ACHN (cell line): ENCODE data around the gene NTM.

Experiments
- DNase-seq: peaks from one replicate; pipeline ENCODE4 v3.0.0-alpha.2; 2015
- in situ Hi-C: cut with HindIII; loops from 2 replicates; pipeline ENCODE4 v1.10.0; 2017; ENCODE audit warnings: low sequenced_read_pairs, low pct_ligation_motif_present, low pct_unique_long_range_greater_than_20kb

Gene NTM

GRCh38 chr11:131599285-131599684, 228.9 kb downstream of the NTM start:
- DNase-seq, result no peak
- in situ Hi-C loops, result no loop called here

- in situ Hi-C loops, result no loop called here
- no peak for DNase-seq
Observed at GRCh38 chr11:131600628-131601027, 230.2 kb downstream of the NTM start.

- in situ Hi-C loops, result no loop called here
- DNase-seq, result no peak
Observed at GRCh38 chr11:131601586-131601985, 231.2 kb downstream of the NTM start.

GRCh38 chr11:131602431-131602830, 232.0 kb downstream of the NTM start:
- in situ Hi-C loops, result no loop called here
- no peak for DNase-seq

- no peak for DNase-seq
- in situ Hi-C loops, result no loop called here
Observed at GRCh38 chr11:131606811-131607335, 236.5 kb downstream of the NTM start.

GRCh38 chr11:131609337-131609736, 238.9 kb downstream of the NTM start:
- in situ Hi-C loops, result no loop called here
- DNase-seq, result no peak

GRCh38 chr11:131609921-131610320, 239.5 kb downstream of the NTM start:
- DNase-seq, result no peak
- in situ Hi-C loops, result no loop called here

- no peak for DNase-seq
- in situ Hi-C loops, result no loop called here
Observed at GRCh38 chr11:131611322-131611721, 240.9 kb downstream of the NTM start.

GRCh38 chr11:131612533-131612932, 242.1 kb downstream of the NTM start:
- in situ Hi-C loops, result no loop called here
- no peak for DNase-seq

GRCh38 chr11:131614631-131615030, 244.2 kb downstream of the NTM start:
- in situ Hi-C loops, result no loop called here
- DNase-seq, result no peak

GRCh38 chr11:131615611-131616010, 245.2 kb downstream of the NTM start:
- in situ Hi-C loops, result no loop called here
- DNase-seq, result no peak

GRCh38 chr11:131616481-131617140, 246.2 kb downstream of the NTM start:
- in situ Hi-C loops, result no loop called here
- DNase-seq, result no peak

- in situ Hi-C loops, result no loop called here
- no peak for DNase-seq
Observed at GRCh38 chr11:131618201-131618600, 247.8 kb downstream of the NTM start.

GRCh38 chr11:131622193-131622592, 251.8 kb downstream of the NTM start:
- in situ Hi-C loops, result no loop called here

GRCh38 chr11:131624531-131624930, 254.1 kb downstream of the NTM start:
- in situ Hi-C loops, result no loop called here
- no peak for DNase-seq

More at GRCh38 chr11:131622193-131622592, 251.8 kb downstream of the NTM start:
- no peak for DNase-seq

- no peak for DNase-seq
- in situ Hi-C loops, result no loop called here
Observed at GRCh38 chr11:131626788-131627187, 256.4 kb downstream of the NTM start.

GRCh38 chr11:131628739-131629138, 258.3 kb downstream of the NTM start:
- in situ Hi-C loops, result no loop called here
- no peak for DNase-seq

- DNase-seq, result no peak
- in situ Hi-C loops, result no loop called here
Observed at GRCh38 chr11:131629925-131630540, 259.6 kb downstream of the NTM start.

GRCh38 chr11:131632971-131633370, 262.6 kb downstream of the NTM start:
- in situ Hi-C loops, result no loop called here
- no peak for DNase-seq
